Kidney tubule cell (primary cell): ENCODE results near the gene CA12.

Experiments
- DNase-seq: peaks from one replicate; pipeline ENCODE4 v3.0.0-alpha.2; 2018; ENCODE audit warnings: low spot score

Gene CA12

DNA sequence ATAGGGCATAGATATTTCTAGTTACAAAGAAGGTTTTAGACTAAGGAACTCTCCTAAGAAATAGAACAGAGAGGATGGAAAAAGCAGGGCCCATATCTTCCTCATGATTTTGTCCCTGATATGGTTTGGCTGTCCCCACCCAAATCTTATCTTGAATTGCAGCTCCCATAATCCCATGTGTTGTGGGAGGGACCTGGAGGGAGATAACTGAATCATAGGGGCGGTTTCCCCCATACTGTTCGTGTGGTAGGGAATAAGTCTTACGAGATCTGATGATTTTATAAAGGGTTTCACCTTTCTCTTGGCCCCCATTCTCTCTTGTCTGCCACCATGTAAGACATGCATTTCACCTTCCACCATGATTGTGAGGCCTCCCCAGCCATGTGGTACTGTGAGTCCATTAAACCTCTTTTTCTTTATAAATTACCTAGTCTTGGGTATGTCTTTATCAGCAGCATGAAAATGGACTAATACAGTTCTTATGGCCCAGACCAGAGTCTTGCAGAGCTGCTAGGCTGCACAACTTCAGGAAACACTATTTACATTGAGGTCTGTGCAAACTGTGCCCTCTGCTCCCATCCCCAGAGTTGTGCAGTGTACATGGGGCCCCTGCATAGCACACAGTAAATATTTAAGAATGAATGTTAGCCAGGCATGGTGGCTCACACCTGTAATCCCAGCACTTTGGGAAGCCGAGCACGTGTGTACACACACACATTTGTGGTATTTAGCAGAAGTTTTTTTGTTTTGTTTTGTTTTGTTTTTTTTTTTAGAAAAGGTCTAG, 20.3 kb upstream of the CA12 start:
- DNase-seq, result no peak

DNA sequence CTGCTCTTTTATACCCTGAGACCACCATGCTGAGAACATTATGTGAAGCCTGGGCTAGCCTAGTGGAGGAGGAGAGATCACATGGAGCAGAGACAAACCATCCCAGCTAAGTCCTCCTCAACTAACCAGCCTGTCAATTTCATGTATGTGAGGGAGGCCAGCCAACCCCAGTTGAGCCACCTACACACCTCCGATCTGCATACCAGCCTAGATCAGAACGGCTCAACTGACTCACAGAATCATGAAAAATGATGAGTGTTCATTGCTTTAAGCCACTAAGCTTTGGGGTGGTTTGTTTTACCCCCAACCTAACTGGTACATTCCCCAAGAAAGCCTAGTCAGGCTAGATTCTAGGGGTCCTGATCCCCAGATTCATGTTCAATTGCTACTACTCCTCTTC, 19.4 kb upstream of the CA12 start:
- no peak for DNase-seq

DNA sequence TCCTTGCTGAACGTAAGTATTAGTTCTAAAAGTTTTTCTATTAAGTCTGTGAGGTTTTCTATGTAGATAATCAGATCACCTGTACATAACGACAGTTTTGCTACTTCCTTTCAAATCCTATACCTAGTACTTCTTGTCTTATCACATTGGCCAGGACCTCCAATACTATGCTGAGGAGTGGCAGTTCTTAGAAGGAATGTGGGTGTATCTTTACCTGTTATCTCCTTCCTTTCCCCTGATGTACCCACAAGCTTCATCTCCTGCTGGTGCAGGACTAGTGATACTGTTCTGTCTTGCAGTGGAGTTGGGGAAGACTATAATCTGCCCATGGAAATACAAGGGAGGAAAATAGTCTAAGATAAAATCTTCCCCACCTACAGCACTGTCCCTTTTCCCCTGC, 16.8 kb upstream of the CA12 start:
- no peak for DNase-seq

DNA sequence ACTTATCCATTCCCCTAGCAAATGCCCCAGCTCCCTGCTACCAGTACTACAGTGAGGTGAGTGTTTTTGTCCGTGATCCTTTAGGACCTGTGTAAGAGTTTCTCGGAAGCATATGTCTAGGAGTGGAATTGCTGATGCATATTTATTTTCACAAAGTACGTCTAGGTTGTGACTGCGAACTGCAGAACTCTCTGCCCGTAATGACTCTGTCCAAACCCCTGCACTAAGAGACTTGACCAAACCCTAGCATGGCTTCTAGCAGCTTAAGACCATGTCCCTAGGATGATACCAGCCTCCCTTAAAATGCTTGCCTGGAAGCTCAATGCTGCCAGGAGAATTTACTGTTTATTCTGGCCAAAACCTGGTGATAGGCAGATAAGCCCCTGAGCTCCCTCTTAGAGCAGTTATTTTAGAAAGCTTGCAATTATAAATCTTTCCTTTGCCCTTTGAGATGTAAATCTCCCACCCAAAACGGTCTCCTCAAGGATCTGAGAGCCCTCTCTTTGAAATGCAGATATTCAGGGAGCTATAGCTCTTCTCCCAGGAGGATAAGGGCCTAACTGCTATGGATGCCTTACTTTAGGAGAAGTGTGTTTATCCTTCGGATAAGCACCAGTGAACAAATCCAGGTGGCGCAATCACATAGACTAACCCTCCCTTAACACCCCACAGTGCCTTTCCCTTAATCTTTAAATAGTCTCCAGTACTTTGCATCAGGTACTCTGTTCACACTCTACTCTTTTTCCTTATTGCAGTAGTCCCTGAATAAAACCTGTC, 14.7 kb upstream of the CA12 start:
- DNase-seq, result no peak

- peak; percentile 59 for DNase-seq
Observed at GRCh38 chr15:63395730-63396151, 14.1 kb upstream of the CA12 start.

DNA sequence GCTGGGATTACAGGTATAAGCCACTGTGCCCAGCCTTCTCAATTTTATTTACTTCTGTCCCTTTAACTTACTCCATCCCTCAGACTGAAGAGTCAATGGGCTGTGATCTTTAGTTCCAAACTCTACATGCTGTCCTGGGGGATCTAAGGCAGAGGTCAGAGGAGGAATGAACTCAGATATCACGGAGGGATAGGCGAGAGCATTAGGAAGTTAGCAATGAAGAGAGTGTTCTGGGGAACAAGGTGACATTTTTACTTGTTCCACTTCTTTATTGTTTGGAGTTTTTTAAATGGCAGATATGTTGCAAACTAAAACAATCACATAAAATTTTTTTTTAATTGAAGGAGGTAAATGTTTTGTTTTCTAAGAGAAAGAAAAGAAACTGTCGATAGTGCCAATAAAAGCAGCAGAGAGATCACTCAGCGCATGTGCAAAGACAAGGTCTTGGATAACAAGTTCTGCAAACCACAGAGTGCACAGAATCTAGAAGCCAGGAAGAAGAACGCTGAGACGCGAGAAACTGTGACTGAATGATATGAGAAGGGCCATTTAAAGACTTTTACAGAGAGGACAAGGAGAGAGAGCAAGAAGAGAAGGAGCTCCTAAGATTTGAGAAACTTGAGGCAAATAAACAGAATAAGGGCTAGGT, 10.8 kb upstream of the CA12 start:
- DNase-seq, result no peak

- no peak for DNase-seq
Observed at GRCh38 chr15:63391669-63392360, 10.2 kb upstream of the CA12 start.

GRCh38 chr15:63390689-63391088, 9.0 kb upstream of the CA12 start:
- no peak for DNase-seq

- DNase-seq, result peak; percentile 84
Observed at GRCh38 chr15:63389902-63390670, 8.4 kb upstream of the CA12 start.

DNA sequence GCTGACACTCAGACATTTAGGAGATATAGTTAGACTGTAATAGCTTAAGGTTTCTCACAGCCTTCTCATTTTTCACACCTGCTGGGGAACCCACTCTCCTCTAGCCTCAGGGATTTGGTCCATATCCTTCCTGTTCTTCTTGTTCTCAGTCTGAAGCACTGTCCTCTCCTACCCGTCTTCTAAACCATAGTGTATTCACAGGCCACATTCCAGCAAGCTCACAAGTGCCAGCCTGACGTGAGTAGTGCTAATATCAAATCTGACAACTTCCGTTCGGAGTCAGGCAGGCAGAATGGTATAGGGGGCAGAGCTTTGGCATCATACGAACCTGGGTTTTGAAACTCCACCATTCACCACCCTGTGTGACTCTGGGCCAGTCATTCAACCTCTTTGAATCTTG, 6.9 kb upstream of the CA12 start:
- DNase-seq, result no peak

GRCh38 chr15:63387748-63388493, 6.3 kb upstream of the CA12 start:
- no peak for DNase-seq

DNA sequence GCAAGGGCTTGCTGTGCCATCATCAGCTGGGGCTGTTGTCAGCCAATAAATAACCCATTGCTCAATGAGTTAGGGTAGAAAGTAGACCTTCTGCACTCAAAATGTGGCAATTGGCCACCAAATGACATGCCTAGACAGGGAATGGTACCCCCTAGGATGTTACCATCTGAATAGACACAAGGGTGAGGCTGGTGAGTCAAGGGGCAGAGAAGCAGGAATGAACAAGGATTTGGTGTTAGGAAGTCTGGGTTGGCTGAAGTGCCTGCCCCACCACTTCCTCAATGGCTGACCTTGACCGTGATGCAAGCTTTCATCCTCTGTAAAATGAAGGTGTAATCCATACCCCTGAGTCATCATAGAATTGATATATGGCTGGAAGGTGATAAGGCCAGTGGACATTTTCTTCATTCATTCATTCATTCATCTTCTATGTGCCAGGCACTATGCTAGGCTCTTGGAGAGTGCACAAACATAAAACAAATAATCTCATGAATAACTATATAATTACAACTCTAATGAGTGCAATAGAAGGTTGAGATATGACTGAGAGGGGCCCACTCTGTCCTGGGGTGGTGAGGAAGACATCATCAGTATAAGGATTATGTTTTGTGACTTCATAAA, 4.4 kb upstream of the CA12 start:
- DNase-seq, result no peak

DNA sequence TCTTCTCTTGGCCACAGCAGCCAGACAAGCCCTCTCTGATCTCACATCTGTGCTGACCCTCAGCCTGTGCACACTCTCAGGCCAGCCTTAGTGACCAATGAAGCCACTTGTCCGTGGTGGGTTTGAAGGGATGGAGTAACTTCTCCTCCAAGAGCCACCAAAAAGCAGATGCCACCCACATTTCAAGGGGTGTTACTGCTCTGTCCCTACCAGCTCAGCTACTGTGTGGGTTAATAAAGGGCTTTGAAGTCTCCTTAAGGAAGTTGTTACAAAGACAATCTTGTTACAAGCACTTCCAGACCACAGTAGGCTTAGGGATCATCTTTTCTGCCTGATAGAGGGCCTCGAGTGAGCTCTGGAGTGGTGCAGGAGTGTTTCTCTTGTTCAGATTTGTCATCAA, 3.3 kb upstream of the CA12 start:
- no peak for DNase-seq

DNA sequence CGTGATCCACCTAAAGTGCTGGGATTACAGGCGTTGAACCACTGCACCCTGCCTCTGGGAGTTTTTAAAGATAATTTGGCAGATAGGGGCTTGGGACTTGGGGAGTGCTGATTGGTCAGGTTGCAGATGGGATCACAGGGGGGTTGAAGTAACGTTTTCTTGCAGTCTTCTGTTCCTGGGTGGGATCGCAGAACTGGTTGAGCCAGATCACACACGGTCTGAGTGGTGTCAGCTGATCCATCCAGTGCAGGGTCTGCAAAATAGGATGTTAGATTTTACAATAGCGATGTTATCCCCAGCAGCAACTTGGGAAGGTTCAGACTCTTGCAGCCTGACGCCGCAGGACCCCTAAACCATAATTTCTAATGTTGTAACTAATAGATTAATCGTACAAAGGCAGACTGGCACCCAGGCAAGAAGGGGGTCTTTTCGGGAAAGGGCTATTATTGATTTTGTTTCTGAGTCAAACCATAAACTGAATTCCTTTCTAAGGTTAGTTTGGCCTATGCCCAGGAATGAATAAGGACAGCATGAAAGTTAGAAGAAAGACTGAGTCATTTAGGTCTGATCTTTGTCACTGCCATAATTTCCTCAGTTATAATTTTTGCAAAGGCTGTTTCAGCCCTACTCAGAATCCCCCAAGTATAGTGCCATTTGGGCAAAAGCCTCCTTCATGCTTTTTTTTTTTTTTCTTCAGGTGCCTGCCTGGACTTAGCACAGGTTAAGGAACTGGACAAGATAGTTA, 1.5 kb upstream of the CA12 start:
- no peak for DNase-seq

- DNase-seq, result peak; percentile 54
Observed at GRCh38 chr15:63380808-63381282, 801 bp downstream of the CA12 start.

DNA sequence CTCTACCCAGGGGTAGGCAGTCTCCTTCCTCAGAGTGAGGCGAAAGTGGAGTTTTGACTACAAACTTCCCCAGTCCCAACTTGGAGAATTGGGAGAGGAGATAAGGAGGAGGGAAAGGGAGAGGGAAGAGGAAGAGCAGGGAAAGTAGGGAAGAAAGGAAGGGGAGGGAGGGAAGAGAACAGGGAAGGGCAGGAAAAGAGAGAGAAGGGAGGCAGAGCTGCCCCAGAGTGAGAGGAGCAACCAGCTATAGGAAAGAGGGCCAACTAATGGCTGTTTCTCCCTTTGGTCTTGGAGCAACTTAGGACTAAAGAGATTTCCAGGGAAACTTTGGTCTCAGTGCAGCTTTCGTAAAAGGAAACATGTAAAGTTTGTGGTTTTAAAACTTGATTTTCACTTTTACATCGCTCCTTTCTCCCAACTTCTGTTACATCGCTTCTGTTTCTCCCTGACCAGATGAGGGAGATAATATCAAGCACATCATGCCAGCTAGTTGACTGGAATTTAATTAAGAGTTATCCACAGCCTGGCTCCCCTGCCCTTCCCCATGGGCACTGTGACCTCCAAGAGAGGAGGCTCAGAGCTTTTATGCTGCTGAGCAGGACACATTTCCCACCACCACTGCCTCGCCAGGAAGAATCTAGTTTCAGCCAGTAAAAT, 1.4 kb downstream of the CA12 start:
- no peak for DNase-seq

DNA sequence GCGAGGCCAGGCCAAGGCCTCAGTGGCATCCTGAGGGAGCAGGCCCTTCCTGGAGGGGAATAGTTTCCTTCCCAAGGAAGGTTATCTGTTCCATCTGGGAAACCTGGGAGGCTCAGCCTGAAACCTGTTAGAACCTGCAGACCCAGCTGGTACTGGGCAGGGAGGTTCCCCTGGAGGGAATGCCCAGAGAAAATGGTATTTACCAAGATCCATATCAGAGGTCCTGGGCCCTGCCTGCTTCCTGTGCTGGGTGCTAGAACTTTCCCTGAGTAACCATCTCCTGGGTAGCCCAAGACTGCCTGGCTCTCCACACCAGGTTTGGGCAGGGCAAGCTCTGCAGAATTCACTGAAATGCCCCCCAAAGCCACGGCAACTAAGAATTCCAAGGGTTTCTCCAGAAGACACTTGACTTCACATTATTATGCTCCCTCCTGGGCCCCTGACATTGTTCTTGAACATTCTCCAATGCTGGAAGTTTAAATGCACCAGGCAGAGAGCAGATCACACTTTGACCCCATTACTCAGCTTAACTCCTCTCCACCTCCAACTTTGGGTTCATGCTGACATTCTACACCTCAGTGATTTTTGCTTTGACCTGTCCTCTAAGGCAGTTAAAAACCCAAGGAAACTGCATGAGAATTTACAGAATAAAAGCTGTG, 2.0 kb downstream of the CA12 start:
- DNase-seq, result peak; percentile 37

DNA sequence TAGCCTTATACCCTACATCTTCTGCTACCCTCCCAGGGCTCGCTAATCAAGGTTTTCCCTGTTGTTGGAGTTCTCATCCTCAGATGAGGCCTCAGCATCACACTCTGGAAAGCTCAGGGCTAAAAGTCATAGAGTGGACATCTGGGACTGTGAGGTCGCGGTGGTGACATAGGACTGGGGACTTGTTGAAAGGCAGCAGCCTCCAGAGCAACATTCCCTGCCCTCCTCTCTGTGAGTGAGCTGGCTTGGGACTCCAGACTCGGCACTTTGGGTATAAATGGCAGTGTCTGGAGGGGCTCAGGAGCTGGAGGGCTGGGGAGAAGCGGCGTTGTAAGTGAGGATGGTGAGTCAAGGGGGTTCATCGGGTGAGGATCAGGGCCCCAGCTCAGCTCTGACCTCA, 2.7 kb downstream of the CA12 start:
- DNase-seq, result no peak
